HG03558 (cell line): Measurements from ENCODE around the gene MN1.
"Not testable (repeated sequence)": the region's sequence is repeated elsewhere in the genome, so short reads cannot be mapped to it uniquely, and the experiment has no call there.

Source experiments
- ATAC-seq: cut with Tn5 transposase; IDR thresholded peaks from one replicate; pipeline ENCODE4 v1.9.1; 2021; ENCODE audit warnings: moderate number of reproducible peaks; ENCODE audit not compliant: unreplicated experiment; ENCODE audit errors: extremely low read depth

The MN1 gene

GRCh38 chr22:27746918-27747317 is 54.6 kb downstream of the MN1 start:
- no peak for ATAC-seq

GRCh38 chr22:27745809-27746208 is 55.7 kb downstream of the MN1 start:
- no peak for ATAC-seq

- no peak for ATAC-seq
These were observed 56.4 kb downstream of the MN1 start for GRCh38 chr22:27745154-27745553.

- not testable (repeated sequence) for ATAC-seq
These were observed 57.5 kb downstream of the MN1 start for GRCh38 chr22:27744078-27744477.

GRCh38 chr22:27740202-27740748 is 61.3 kb downstream of the MN1 start:
- ATAC-seq = no peak

GRCh38 chr22:27737521-27737920 is 64.0 kb downstream of the MN1 start:
- ATAC-seq = no peak

- no peak for ATAC-seq
These were observed 67.5 kb downstream of the MN1 start for GRCh38 chr22:27734066-27734465.

GRCh38 chr22:27732841-27733240 is 68.7 kb downstream of the MN1 start:
- ATAC-seq = no peak

GRCh38 chr22:27732391-27732790 is 69.2 kb downstream of the MN1 start:
- no peak for ATAC-seq

- no peak for ATAC-seq
These were observed 69.9 kb downstream of the MN1 start for GRCh38 chr22:27731621-27732020.

- no peak for ATAC-seq
These were observed 70.7 kb downstream of the MN1 start for GRCh38 chr22:27730641-27731433.

- ATAC-seq = no peak
These were observed 72.3 kb downstream of the MN1 start for GRCh38 chr22:27729246-27729645.

- no peak for ATAC-seq
These were observed 73.7 kb downstream of the MN1 start for GRCh38 chr22:27727673-27728451.

- no peak for ATAC-seq
These were observed 74.7 kb downstream of the MN1 start for GRCh38 chr22:27726686-27727449.

- no peak for ATAC-seq
These were observed 75.2 kb downstream of the MN1 start for GRCh38 chr22:27726331-27726685.

GRCh38 chr22:27725661-27726060 is 75.9 kb downstream of the MN1 start:
- ATAC-seq = no peak

GRCh38 chr22:27724709-27725108 is 76.8 kb downstream of the MN1 start:
- no peak for ATAC-seq

- no peak for ATAC-seq
These were observed 77.4 kb downstream of the MN1 start for GRCh38 chr22:27724157-27724556.

- ATAC-seq = no peak
These were observed 77.8 kb downstream of the MN1 start for GRCh38 chr22:27723708-27724107.

GRCh38 chr22:27723158-27723557 is 78.4 kb downstream of the MN1 start:
- ATAC-seq = no peak

- ATAC-seq = no peak
These were observed 80.7 kb downstream of the MN1 start for GRCh38 chr22:27720860-27721259.
